Peyer's patch (tissue), 4 donors: ENCODE measurements around the gene KIF11. TPM values are rescaled to one million over a fixed set of nuclear protein-coding genes. Genes with fewer than 3 reads are reported as not detected.

Experiments used
- DNase-seq, 3 donors: peaks; one replicate each; pipeline ENCODE4 v3.0.0-alpha.2; 2017 to 2019
- H3K27ac ChIP-seq, 4 donors: fragments of 200-600 bp; sonication (generic); one replicate each; pipeline ENCODE4 v1.5.1; 2016 to 2019
- H3K27me3 ChIP-seq, 2 donors: fragments of 200-600 bp; sonication (generic); one replicate each; pipeline ENCODE4 v1.5.1; 2019
- H3K36me3 ChIP-seq, 3 donors: fragments of 200-600 bp; sonication (generic); one replicate each; pipeline ENCODE4 v1.5.1; 2016 to 2019
- H3K4me1 ChIP-seq, 4 donors: fragments of 200-600 bp; sonication (generic); one replicate each; pipeline ENCODE4 v1.5.1; 2016 to 2019
- H3K4me3 ChIP-seq, 4 donors: fragments of 200-600 bp; sonication (generic); 1 replicate in 3 of 4; 2 replicates in 1 of 4; pipeline ENCODE4 v1.5.1; 2016 to 2019; ENCODE audit warnings: mild to moderate bottlenecking in 1 of 4
- H3K9me3 ChIP-seq, 4 donors: fragments of 200-600 bp; sonication (generic); one replicate each; pipeline ENCODE4 v1.5.1; 2016 to 2019; ENCODE audit warnings: mild to moderate bottlenecking in 1 of 4
- POLR2A ChIP-seq, 2 donors: fragments of 450-650 bp; IDR thresholded peaks; one replicate each; pipeline ENCODE4 v1.5.1; 2017; ENCODE audit warnings: antibody characterized with exemption in 2 of 2, mild to moderate bottlenecking in 2 of 2, moderate library complexity in 2 of 2
- total RNA-seq, 4 donors: library from RNA; depleted of rRNA; stranded (reverse); fragments of >200 nt; gene quantifications; one replicate each; pipeline ENCODE4 v1.1.0, GENCODE V29; 2016
- TF ChIP-seq, protein P1 (sequence below), 6 experiments: fragments of 450-650 bp in 4 of 6; fragments of 200-600 bp in 2 of 6; sonication (generic) in 1 of 6; IDR thresholded peaks; one replicate each; pipeline ENCODE4 v1.5.1; 2017 to 2019; ENCODE audit warnings: antibody characterized with exemption in 6 of 6, mild to moderate bottlenecking in 3 of 6, moderate library complexity in 1 of 6

KIF11 gene
- total RNA-seq, 4 donors from 2014 or later, result 1.4 to 5.1 (median 3.4) TPM

DNA sequence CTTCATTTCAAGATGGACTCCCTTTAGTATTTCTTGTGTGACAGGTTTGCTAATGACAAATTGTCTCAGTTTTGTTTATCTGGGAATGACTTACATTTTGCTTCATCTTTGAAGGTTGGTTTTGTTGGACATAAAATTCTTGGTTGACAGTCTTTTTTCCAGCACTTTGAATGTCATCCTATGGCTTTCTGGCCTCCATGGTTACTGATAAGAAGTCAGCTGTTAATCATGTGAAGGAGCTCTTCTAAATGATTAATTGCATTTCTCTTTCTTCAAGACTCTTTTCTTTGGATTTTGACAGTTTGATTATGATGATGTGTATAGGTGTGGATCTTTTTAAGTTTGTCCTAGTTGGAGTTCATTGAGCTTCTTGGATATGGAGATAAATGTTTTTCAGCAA is 69.9 kb downstream of the KIF11 start:
- no peak overlapping the region for H3K4me3 ChIP-seq
- H3K27ac ChIP-seq, result no peak overlapping the region
- H3K27me3 ChIP-seq, result no peaks in the 10 kb centered on the region
- H3K4me1 ChIP-seq, result no peaks in the 10 kb centered on the region
- no peaks in the 10 kb centered on the region for H3K36me3 ChIP-seq
- no peak for TF ChIP-seq POLR2A (IDR thresholded peaks at IDR 0.05)
- TF ChIP-seq, protein P1, sequence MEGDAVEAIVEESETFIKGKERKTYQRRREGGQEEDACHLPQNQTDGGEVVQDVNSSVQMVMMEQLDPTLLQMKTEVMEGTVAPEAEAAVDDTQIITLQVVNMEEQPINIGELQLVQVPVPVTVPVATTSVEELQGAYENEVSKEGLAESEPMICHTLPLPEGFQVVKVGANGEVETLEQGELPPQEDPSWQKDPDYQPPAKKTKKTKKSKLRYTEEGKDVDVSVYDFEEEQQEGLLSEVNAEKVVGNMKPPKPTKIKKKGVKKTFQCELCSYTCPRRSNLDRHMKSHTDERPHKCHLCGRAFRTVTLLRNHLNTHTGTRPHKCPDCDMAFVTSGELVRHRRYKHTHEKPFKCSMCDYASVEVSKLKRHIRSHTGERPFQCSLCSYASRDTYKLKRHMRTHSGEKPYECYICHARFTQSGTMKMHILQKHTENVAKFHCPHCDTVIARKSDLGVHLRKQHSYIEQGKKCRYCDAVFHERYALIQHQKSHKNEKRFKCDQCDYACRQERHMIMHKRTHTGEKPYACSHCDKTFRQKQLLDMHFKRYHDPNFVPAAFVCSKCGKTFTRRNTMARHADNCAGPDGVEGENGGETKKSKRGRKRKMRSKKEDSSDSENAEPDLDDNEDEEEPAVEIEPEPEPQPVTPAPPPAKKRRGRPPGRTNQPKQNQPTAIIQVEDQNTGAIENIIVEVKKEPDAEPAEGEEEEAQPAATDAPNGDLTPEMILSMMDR (IDR thresholded peaks at IDR 0.05), result no peak
- H3K9me3 ChIP-seq, result no peaks in the 10 kb centered on the region
- DNase-seq, result no peak

DNA sequence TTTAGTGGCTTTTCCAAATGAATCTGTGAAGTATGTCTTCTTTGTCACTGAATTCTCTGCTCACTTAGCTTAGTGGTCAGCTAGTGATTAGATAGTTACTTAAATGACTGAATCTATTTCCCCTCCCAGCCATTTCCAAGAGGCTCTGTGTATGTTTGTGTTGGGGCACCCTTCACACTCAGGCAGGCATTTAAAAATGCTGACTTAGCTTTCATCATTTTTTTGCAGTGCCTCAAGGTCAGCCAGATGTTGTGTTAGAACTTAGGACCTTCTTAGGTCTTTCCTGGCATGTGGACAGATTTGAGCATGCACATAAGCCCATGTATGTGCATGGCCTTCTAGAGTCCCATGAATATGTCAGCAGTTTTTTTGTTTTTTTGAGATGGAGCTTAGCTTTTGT is 71.4 kb downstream of the KIF11 start:
- Histone ChIP-seq H3K4me3 (no peak overlapping the region), H3K4me1 (no peaks in the 10 kb centered on the region)

DNA sequence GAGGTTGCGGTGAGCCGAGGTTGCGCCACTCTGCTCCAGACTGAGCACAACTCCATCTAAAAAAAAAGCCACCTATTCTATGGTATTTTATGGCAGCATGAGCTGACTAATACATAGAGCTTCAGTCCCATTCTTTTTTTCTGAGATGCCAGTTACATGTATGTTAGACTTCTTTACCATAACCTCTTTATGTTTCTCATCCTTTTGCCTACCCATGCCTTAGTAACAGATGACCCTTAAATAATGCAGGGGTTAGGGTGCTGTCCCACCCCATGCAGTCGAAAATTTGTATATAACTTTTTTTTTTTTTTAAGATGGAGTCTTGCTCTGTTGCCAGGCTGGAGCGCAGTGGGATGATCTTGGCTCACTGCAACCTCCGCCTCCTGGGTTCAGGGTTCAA is 74.1 kb downstream of the KIF11 start:
- no peak for DNase-seq
- Histone ChIP-seq H3K4me3 (no peak overlapping the region), H3K27ac (no peak overlapping the region), H3K27me3 (no peaks in the 10 kb centered on the region), H3K4me1 (no peaks in the 10 kb centered on the region), H3K36me3 (no peaks in the 10 kb centered on the region), H3K9me3 (no peaks in the 10 kb centered on the region)
- no peak for TF ChIP-seq POLR2A (IDR thresholded peaks at IDR 0.05)
- TF ChIP-seq, protein P1 (IDR thresholded peaks at IDR 0.05), result no peak

More for the DNA sequence above, 71.4 kb downstream of the KIF11 start:
- Histone ChIP-seq H3K36me3 (no peaks in the 10 kb centered on the region), H3K9me3 (no peaks in the 10 kb centered on the region), H3K27ac (no peak overlapping the region), H3K27me3 (no peaks in the 10 kb centered on the region)
- no peak for DNase-seq
- TF ChIP-seq, protein P1 (IDR thresholded peaks at IDR 0.05), result no peak
- no peak for TF ChIP-seq POLR2A (IDR thresholded peaks at IDR 0.05)

DNA sequence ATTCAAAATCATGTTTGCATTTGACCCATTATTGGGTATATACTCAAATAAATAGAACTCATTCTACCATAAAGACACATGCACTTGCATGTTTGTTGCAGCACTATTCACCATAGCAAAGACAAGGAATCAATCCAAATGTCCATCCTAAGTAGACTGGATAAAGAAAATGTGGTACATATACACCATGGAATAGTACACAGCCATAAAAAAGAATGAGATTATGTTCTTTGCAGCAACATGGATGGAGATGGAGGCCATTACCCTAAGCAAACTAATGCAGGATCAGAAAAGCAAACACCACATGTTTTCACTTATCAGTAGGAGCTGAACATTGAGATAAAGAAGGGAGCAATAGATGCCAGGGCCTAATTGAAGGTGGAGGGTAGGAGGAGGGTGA is 84.8 kb downstream of the KIF11 start:
- Histone ChIP-seq H3K4me3 (no peak overlapping the region), H3K4me1 (no peaks in the 10 kb centered on the region), H3K27me3 (no peaks in the 10 kb centered on the region), H3K36me3 (no peaks in the 10 kb centered on the region), H3K9me3 (no peaks in the 10 kb centered on the region), H3K27ac (no peak overlapping the region)
- DNase-seq, result no peak
- no peak for TF ChIP-seq POLR2A (IDR thresholded peaks at IDR 0.05)
- TF ChIP-seq, protein P1 (IDR thresholded peaks at IDR 0.05), result no peak

DNA sequence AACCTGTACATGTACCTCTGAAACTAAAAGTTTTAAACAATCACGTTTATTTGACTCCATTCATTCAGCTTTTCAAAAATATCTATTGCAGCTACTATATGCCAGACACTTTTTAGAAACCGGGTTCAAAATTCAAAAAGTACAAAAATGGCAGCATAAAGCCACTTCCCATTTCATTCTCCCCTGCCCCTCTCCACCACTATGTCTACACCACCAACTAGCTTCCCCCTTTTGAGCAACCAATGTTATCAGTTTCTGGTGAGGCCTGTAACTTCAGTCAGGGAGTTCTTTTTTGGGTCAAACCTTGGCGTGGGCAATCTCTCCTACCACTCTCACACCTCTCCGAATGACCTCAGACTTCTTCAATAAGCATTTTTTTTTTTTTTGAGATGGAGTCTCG is 85.3 kb downstream of the KIF11 start:
- Histone ChIP-seq H3K27ac (no peak overlapping the region), H3K4me1 (no peaks in the 10 kb centered on the region), H3K36me3 (no peaks in the 10 kb centered on the region), H3K27me3 (no peaks in the 10 kb centered on the region), H3K4me3 (no peak overlapping the region), H3K9me3 (no peaks in the 10 kb centered on the region)
- TF ChIP-seq POLR2A (IDR thresholded peaks at IDR 0.05), result no peak
- TF ChIP-seq, protein P1 (IDR thresholded peaks at IDR 0.05), result no peak
- no peak for DNase-seq

- Histone ChIP-seq H3K4me1 (no peaks in the 10 kb centered on the region), H3K27ac (no peak overlapping the region), H3K9me3 (no peaks in the 10 kb centered on the region), H3K27me3 (no peaks in the 10 kb centered on the region), H3K36me3 (no peaks in the 10 kb centered on the region), H3K4me3 (no peak overlapping the region)
- TF ChIP-seq POLR2A (IDR thresholded peaks at IDR 0.05), result no peak
- TF ChIP-seq, protein P1 (IDR thresholded peaks at IDR 0.05), result no peak
- DNase-seq, result no peak
These were observed 88.4 kb downstream of the KIF11 start for GRCh38 chr10:92681306-92681834.
